ENCODE data around the gene CHST3.
"Not testable (repeated sequence)": the region's sequence is repeated elsewhere in the genome, so short reads cannot be mapped to it uniquely, and the experiment has no call there.

CHST3 gene

GRCh38 chr10:71974489-71975021 is 10.4 kb downstream of the CHST3 start:
- DNase-seq = no peak

GRCh38 chr10:71975087-71975870 is 11.1 kb downstream of the CHST3 start:
- DNase-seq = no peak

GRCh38 chr10:71975871-71976725 is 11.9 kb downstream of the CHST3 start:
- no peak for DNase-seq

- not testable (repeated sequence) for DNase-seq
These were observed 13.4 kb downstream of the CHST3 start for GRCh38 chr10:71977614-71977903.

- DNase-seq = no peak
These were observed 14.3 kb downstream of the CHST3 start for GRCh38 chr10:71978476-71978875.

- no peak for DNase-seq
These were observed 14.9 kb downstream of the CHST3 start for GRCh38 chr10:71978988-71979691.

GRCh38 chr10:71979692-71980062 is 15.5 kb downstream of the CHST3 start:
- no peak for DNase-seq

GRCh38 chr10:71980181-71981014 is 16.2 kb downstream of the CHST3 start:
- no peak for DNase-seq

GRCh38 chr10:71981015-71981875 is 17.1 kb downstream of the CHST3 start:
- DNase-seq = no peak

- DNase-seq = no peak
These were observed 17.7 kb downstream of the CHST3 start for GRCh38 chr10:71981876-71982230.

- no peak for DNase-seq
These were observed 18.3 kb downstream of the CHST3 start for GRCh38 chr10:71982269-71983178.

- DNase-seq = no peak
These were observed 20.1 kb downstream of the CHST3 start for GRCh38 chr10:71984126-71984808.

- no peak for DNase-seq
These were observed 20.7 kb downstream of the CHST3 start for GRCh38 chr10:71984809-71985388.

- no peak for DNase-seq
These were observed 21.5 kb downstream of the CHST3 start for GRCh38 chr10:71985542-71986250.

- not testable (repeated sequence) for DNase-seq
These were observed 24.7 kb downstream of the CHST3 start for GRCh38 chr10:71988895-71989294.

- no peak for DNase-seq
These were observed 25.7 kb downstream of the CHST3 start for GRCh38 chr10:71989661-71990454.

GRCh38 chr10:71990706-71991269 is 26.6 kb downstream of the CHST3 start:
- no peak for DNase-seq

GRCh38 chr10:71995449-71995848 is 31.3 kb downstream of the CHST3 start:
- no peak for DNase-seq
